Aorta (tissue), 5 donors: Measurements from ENCODE around the gene PHEX. TPM values are rescaled to one million over a fixed set of nuclear protein-coding genes. Genes with fewer than 3 reads are reported as not detected.

Experiments used
- ATAC-seq: fragments of 200-7000 bp; cut with Tn5 transposase; one replicate; pipeline ENCODE4 v1.9.1; 2022; ENCODE audit warnings: moderate library complexity; ENCODE audit not compliant: low FRiP score
- DNase-seq, 2 donors: peaks; one replicate each; pipeline ENCODE4 v3.0.0-alpha.2; 2020
- H3K27ac ChIP-seq, 2 donors: one replicate each; pipeline ENCODE4 v1.5.1; 2013; ENCODE audit warnings: low read length in 2 of 2, mild to moderate bottlenecking in 2 of 2, moderate library complexity in 2 of 2, control low read depth in 1 of 2, inconsistent platforms in 1 of 2, low read depth in 1 of 2
- H3K27me3 ChIP-seq, 2 donors: one replicate each; pipeline ENCODE4 v1.6.1; 2013; ENCODE audit warnings: control low read depth in 1 of 2, low read length in 1 of 2, mild to moderate bottlenecking in 1 of 2, moderate library complexity in 1 of 2; ENCODE audit not compliant: insufficient read depth in 2 of 2, control insufficient read depth in 1 of 2
- H3K36me3 ChIP-seq, 2 donors: one replicate each; pipeline ENCODE4 v1.6.1; 2013; ENCODE audit warnings: control low read depth in 1 of 2, low read length in 1 of 2, mild to moderate bottlenecking in 1 of 2; ENCODE audit not compliant: insufficient read depth in 2 of 2, control insufficient read depth in 1 of 2
- H3K4me1 ChIP-seq, 2 donors: one replicate each; pipeline ENCODE4 v1.6.1; 2013; ENCODE audit warnings: low read length in 2 of 2, control low read depth in 1 of 2, mild to moderate bottlenecking in 1 of 2, moderate library complexity in 1 of 2; ENCODE audit not compliant: insufficient read depth in 2 of 2, control insufficient read depth in 1 of 2
- H3K4me3 ChIP-seq, 2 donors: one replicate each; pipeline ENCODE4 v1.5.1; 2013; ENCODE audit warnings: low read length in 2 of 2, control low read depth in 1 of 2, mild to moderate bottlenecking in 1 of 2
- H3K9me3 ChIP-seq: one replicate; pipeline ENCODE4 v1.6.1; 2013; ENCODE audit warnings: mild to moderate bottlenecking, low read length; ENCODE audit not compliant: control insufficient read depth
- WGBS, 2 donors: extraction: QIAGEN DNeasy Blood & Tissue Kit; methylation state at CpG; one replicate each; pipeline ENCODE4 v1.1.7; 2013; 5-methylcytosine and 5-hydroxymethylcytosine counted together
- intact Hi-C, 2 donors: fragments of 100-400 bp; cut with DNase I; formaldehyde crosslinking; loops; one replicate each; pipeline versions ENCODE4 v1.14.2 to v1.15.0; 2022
- polyA plus RNA-seq, 2 donors: library from polyadenylated mRNA; stranded (reverse); fragments of 200-250 nt; gene quantifications; one replicate each; pipeline ENCODE4 v1.2.3, GENCODE V29; 2013
- total RNA-seq, 2 donors: library from RNA; stranded (reverse); fragmentation: NEBNext Ultra II Directional; extraction: Animal tissue kit (Norgen Biotek cat#: 25700); gene quantifications; one replicate each; pipeline ENCODE4 v1.2.1, GENCODE V29; 2021
- donor health status: healthy with polysubstance abuse.
- donor health status: Bipolar disorder and iron deficiency.
- donor health status: DM: no; HTN: no; CAD: no.
- donor health status: DM: no; HTN: no; CAD: no.
- donor health status: DM: yes; HTN: yes; CAD: no.

The PHEX gene
- total and polyA plus RNA-seq, 4 donors = 0.13 to 0.39 (median 0.13) TPM; not detected in 1

GRCh38 chrX:22139822-22140221 lies 107.7 kb downstream of the PHEX start:
- no peaks in the 10 kb centered on the region for H3K36me3 ChIP-seq
- ATAC-seq = no peak
- no peak overlapping the region for H3K27ac ChIP-seq
- no peaks in the 10 kb centered on the region for H3K27me3 ChIP-seq
- no peaks in the 10 kb centered on the region for H3K4me1 ChIP-seq
- intact Hi-C loops = loop anchor here (5.0 to 10.0 kb wide), 2 partner anchors 145 to 607 kb away; no protein-coding TSS in a partner anchor
- no peaks in the 10 kb centered on the region for H3K9me3 ChIP-seq
- WGBS, 2 donors = 98 to 100% methylated on average over 1 of the region's 1 CpG
- H3K4me3 ChIP-seq = no peak overlapping the region
- DNase-seq = no peak

- Histone ChIP-seq H3K27ac (no peak overlapping the region), H3K36me3 (no peaks in the 10 kb centered on the region), H3K9me3 (no peaks in the 10 kb centered on the region), H3K27me3 (no peaks in the 10 kb centered on the region), H3K4me3 (no peak overlapping the region), H3K4me1 (no peaks in the 10 kb centered on the region)
- intact Hi-C loops = no loop called here
- 82 to 96% methylated on average over 4 of the region's 4 CpGs for WGBS, 2 donors
- ATAC-seq (no peak), DNase-seq (no peak)
Measured at GRCh38 chrX:22141047-22141730, 109.1 kb downstream of the PHEX start.

- 38 to 61% methylated on average over 1 of the region's 1 CpG for WGBS, 2 donors
- Histone ChIP-seq H3K4me1 (no peaks in the 10 kb centered on the region), H3K4me3 (no peak overlapping the region), H3K27ac (no peak overlapping the region), H3K36me3 (no peaks in the 10 kb centered on the region), H3K9me3 (peaks cover 2% of the 10 kb centered on the region), H3K27me3 (no peaks in the 10 kb centered on the region)
- intact Hi-C loops = no loop called here
- DNase-seq = no peak
- no peak for ATAC-seq
Measured at GRCh38 chrX:22147214-22147613, 115.1 kb downstream of the PHEX start.

- Histone ChIP-seq H3K4me3 (no peak overlapping the region), H3K36me3 (no peaks in the 10 kb centered on the region), H3K27me3 (no peaks in the 10 kb centered on the region), H3K27ac (no peak overlapping the region), H3K4me1 (no peaks in the 10 kb centered on the region), H3K9me3 (peaks cover 2% of the 10 kb centered on the region)
- ATAC-seq = no peak
- DNase-seq = no peak
- intact Hi-C loops = no loop called here
- 62 to 84% methylated on average over 3 of the region's 3 CpGs for WGBS, 2 donors
Measured at GRCh38 chrX:22147942-22148341, 115.8 kb downstream of the PHEX start.

- intact Hi-C loops = no loop called here
- no peak for ATAC-seq
- 58 to 96% methylated on average over 2 of the region's 2 CpGs for WGBS, 2 donors
Measured at GRCh38 chrX:22148565-22148964, 116.4 kb downstream of the PHEX start.

GRCh38 chrX:22150371-22150770 lies 118.2 kb downstream of the PHEX start:
- intact Hi-C loops = no loop called here
- Histone ChIP-seq H3K27me3 (no peaks in the 10 kb centered on the region), H3K27ac (no peak overlapping the region), H3K36me3 (no peaks in the 10 kb centered on the region), H3K4me3 (no peak overlapping the region), H3K9me3 (peaks cover 2% of the 10 kb centered on the region), H3K4me1 (no peaks in the 10 kb centered on the region)
- 66 to 87% methylated on average over 3 of the region's 3 CpGs for WGBS, 2 donors
- no peak for ATAC-seq
- no peak for DNase-seq

More at GRCh38 chrX:22148565-22148964, 116.4 kb downstream of the PHEX start:
- no peaks in the 10 kb centered on the region for H3K27me3 ChIP-seq
- H3K4me1 ChIP-seq = no peaks in the 10 kb centered on the region
- DNase-seq = no peak
- H3K36me3 ChIP-seq = no peaks in the 10 kb centered on the region
- no peak overlapping the region for H3K4me3 ChIP-seq
- H3K9me3 ChIP-seq = peaks cover 2% of the 10 kb centered on the region
- no peak overlapping the region for H3K27ac ChIP-seq

GRCh38 chrX:22155126-22155525 lies 123.0 kb downstream of the PHEX start:
- H3K27ac ChIP-seq = no peak overlapping the region
- no peaks in the 10 kb centered on the region for H3K36me3 ChIP-seq
- DNase-seq = no peak
- ATAC-seq = no peak
- H3K4me1 ChIP-seq = no peaks in the 10 kb centered on the region
- 86 to 91% methylated on average over 6 of the region's 6 CpGs for WGBS, 2 donors
- no peak overlapping the region for H3K4me3 ChIP-seq
- intact Hi-C loops = no loop called here
- H3K27me3 ChIP-seq = no peaks in the 10 kb centered on the region
- H3K9me3 ChIP-seq = no peaks in the 10 kb centered on the region

GRCh38 chrX:22159071-22159470 lies 126.9 kb downstream of the PHEX start:
- Histone ChIP-seq H3K4me1 (no peaks in the 10 kb centered on the region), H3K27me3 (no peaks in the 10 kb centered on the region), H3K4me3 (no peak overlapping the region), H3K36me3 (no peaks in the 10 kb centered on the region), H3K27ac (no peak overlapping the region), H3K9me3 (no peaks in the 10 kb centered on the region)
- 63 to 68% methylated on average over 5 of the region's 5 CpGs for WGBS, 2 donors
- ATAC-seq = no peak
- DNase-seq = no peak
- intact Hi-C loops = no loop called here

- Histone ChIP-seq H3K27me3 (no peaks in the 10 kb centered on the region), H3K4me3 (no peak overlapping the region), H3K27ac (no peak overlapping the region), H3K36me3 (no peaks in the 10 kb centered on the region), H3K4me1 (no peaks in the 10 kb centered on the region), H3K9me3 (no peaks in the 10 kb centered on the region)
- ATAC-seq (no peak), DNase-seq (no peak)
- intact Hi-C loops = no loop called here
- WGBS, 2 donors = 80 to 91% methylated on average over 3 of the region's 3 CpGs
Measured at GRCh38 chrX:22163326-22163725, 131.2 kb downstream of the PHEX start.
